GM18520 (cell line): Measurements from ENCODE around the gene RER1.
"Not testable (repeated sequence)": the region's sequence is repeated elsewhere in the genome, so short reads cannot be mapped to it uniquely, and the experiment has no call there.

Source experiments
- ATAC-seq: cut with Tn5 transposase; IDR thresholded peaks from one replicate; pipeline ENCODE4 v1.9.1; 2021; ENCODE audit not compliant: unreplicated experiment

The RER1 gene

DNA sequence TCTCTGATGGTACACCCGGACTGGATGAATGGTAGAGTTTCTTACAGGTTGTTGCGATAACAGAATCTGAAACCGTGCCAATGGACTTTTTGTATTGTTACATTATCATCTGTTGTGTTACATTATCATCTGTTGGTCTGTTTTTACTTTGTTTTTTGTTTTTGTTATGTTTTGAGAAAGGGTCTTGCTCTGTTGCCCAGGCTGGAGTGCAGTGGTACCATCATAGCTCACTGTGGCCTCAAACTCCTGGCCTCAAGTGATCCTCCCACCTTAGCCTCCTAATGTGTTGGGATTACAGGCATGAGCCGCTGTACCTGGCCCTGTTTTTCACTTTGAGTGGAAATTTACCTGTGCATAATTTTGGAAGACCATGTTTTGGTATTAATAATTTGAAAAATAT, 30.9 kb downstream of the RER1 start:
- ATAC-seq, result no peak

DNA sequence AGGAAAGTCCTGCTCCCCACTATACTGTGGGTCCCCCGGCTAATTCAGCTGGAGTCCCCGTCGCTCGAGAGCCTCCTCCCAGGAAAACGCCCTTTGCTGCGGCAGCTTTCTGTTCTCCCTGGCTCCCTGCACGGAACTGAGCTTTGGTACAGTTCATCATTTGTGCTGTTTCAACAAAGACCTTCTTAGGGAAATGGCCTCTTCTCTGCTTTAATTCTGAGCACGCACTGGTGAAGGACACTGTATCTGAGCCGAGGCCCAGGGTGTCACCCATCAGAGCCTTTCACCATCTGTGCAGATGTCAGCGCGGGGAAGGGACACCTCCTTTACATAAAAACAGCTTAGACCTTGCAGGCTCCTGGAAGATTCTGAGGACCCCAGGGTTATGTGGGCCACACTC, 34.3 kb downstream of the RER1 start:
- ATAC-seq, result no peak

DNA sequence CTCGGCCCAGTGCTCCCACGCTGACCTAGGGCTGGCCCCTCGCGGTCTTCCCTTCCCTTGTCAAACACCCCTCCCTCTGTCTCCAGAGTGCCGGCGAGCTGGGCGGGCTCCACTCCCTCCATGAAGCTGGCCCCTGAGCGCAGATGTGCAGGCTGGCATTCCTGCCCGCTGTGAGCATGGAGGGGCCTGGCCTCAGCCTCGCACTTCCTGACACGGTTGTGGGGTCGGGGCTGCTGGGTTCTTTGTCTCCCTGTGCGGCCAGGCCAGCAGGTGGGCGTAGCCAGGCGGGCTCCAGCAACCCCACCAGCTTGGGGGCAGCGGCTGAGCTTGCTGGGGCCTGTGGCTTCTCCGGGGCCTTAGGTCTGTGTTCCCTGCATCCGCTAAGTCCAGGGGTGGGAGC, 34.9 kb downstream of the RER1 start:
- no peak for ATAC-seq

DNA sequence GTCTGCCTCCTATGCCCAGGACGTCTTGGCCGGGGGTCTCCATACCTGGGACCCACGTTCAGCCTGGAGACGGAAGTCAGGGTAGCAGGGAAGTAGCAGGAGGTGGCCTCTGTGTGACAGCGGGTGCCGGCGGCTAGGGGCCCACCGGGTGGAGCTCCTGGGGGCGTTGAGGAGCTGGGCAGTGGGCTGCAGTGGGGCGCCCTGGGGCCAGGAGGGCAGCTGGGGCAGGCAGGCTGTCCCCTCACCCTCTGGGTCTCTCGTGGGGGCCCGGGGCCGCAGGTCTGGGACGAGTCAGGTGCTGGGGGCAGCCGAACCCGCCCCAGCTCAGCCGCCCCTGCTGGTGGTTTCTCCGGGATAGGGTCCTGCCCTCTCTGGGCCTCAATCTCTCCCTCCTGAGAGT, 35.4 kb downstream of the RER1 start:
- ATAC-seq, result no peak

- no peak for ATAC-seq
These were observed 36.3 kb downstream of the RER1 start for GRCh38 chr1:2427976-2428375.

GRCh38 chr1:2428490-2428889, 36.8 kb downstream of the RER1 start:
- no peak for ATAC-seq

GRCh38 chr1:2429780-2430591, 38.3 kb downstream of the RER1 start:
- ATAC-seq, result no peak

DNA sequence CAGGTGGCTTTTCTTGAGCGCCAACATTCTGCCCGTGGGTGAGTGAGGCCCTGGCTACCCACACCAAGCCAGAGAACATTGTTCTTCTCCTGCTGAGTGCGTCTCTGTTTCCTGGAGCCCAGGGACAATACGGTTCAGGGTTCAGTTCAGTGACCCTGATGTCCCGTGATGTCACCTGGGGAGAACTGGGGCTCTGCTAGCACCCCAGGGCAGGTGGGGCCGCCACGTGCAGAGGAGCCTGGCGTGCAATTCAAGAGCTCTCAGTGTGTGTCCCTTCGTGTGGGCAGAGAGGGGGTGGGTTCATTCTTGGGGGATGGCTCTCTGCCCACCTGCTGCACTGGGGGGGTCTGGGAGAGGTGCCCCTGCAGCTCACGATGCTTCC, 38.9 kb downstream of the RER1 start:
- no peak for ATAC-seq

DNA sequence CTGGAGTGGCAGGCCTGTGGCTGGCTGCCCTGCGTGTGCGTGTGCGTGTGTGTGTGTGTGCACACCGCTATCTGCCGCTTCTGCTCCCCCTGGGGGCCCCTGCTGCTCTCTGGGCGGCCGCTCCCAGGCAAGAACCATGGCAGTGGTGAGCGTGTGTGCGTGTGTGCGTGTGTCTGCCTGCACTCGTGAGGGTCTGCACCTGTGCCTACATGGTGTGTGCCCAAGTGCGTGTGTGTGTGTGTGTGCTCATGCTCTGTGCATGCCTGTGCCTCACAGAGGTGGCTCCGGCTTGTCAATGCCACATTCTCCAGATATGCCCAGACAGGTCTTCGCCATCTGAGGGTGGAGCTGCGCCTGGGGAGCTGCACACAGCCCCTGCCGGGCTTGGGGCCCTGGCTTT, 39.5 kb downstream of the RER1 start:
- ATAC-seq, result no peak

DNA sequence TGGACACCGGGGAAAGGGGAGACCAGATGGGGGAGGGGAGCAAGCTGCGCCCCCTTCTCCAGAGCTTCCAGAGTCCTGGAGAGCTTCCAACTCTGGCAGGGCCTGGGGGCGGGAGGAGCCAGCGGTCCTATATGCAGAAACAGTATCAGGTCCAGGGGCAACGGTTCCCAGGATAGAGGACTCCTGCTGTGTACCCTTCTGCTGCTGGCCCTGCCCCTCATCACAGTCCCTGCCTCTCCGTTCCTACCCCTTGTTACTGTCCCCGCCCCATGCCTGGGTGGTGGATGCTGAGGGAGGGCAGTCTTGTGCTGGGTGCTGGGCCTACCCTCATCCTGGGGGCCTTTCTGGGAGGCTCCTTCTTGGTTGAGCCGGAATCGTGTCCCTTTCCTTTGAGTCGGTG, 39.9 kb downstream of the RER1 start:
- no peak for ATAC-seq

GRCh38 chr1:2432441-2432844, 40.8 kb downstream of the RER1 start:
- ATAC-seq, result no peak

GRCh38 chr1:2433196-2433595, 41.6 kb downstream of the RER1 start:
- ATAC-seq, result no peak

DNA sequence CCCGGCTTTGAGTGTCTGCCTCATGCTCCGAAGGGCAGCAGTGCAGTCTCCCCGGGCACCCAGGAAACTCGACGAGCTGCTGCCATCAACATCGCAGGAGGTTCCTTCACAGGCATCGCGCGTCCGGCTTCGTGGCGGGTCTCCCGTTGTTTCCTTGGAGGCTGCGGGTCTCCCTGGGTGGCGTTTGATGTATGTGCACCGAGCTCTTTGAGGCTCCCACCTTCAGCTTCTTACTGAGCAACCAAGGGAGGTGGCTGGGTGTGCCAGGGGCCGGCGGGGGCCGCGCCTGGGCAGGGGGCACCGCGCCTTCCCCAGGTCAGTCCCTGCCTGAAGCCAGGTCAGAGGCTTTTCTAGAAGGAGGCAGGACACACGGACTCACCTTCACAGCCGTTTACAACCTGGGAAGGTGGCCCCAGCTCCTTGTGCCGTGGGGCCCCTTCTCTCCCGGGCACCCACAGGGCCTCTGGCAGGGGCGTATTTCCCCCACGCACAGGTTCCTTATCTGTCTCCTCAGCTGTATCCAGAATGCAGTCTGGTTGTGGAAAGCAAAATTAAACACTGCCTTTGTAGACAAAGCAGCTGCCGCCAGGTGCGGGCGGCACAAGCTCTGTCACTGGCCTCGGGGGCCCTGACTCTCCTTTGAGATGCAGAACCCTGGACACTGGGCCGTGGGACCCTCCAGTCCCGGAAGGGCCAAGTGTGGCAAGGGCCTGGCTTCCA, 42.5 kb downstream of the RER1 start:
- no peak for ATAC-seq

DNA sequence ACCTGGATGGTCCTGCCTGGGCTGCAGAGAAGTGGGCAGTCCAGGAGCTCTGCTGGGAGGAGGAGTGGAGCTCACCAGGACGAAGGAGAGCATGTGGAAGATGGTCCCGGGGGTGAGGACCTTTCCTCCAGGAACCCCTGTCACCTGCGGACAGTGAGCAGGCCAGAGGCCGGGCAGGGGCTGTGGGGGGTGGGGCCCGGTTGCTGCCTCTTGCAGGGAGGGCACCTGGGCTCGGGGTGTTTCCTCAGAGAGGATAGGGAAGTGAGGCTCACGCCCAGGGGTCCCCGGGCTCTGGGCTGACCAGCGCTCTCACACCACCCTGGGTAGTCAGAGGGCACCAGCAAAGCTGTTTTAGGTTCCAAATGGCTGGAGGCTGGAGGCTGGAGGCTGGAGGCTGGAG, 43.5 kb downstream of the RER1 start:
- ATAC-seq, result no peak

- ATAC-seq, result no peak
These were observed 44.2 kb downstream of the RER1 start for GRCh38 chr1:2435746-2436355.

GRCh38 chr1:2436876-2437275, 45.2 kb downstream of the RER1 start:
- no peak for ATAC-seq

GRCh38 chr1:2437617-2438016, 46.0 kb downstream of the RER1 start:
- no peak for ATAC-seq

- ATAC-seq, result no peak
These were observed 46.4 kb downstream of the RER1 start for GRCh38 chr1:2438038-2438437.

DNA sequence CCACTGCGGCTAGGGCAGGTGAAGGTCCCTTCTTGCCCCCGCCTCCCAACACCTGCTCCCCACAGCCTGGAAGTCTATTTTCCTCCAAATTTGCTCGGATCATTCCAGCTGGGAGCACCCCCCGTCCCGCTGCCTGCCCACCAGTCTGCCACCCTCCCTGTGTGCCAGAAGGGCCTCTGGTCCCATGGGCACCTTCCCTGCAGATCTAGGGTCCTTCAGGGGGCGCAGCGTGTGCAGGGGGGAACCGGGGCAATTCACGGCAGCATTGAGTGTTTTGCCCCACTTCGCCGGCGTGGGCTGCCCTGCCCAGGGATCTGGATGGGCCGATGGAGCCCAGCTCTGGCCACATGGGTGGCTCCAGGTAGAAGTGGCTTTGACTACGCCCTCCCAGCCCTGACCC, 47.0 kb downstream of the RER1 start:
- no peak for ATAC-seq

GRCh38 chr1:2439369-2439768, 47.7 kb downstream of the RER1 start:
- ATAC-seq, result no peak

GRCh38 chr1:2440346-2440745, 48.7 kb downstream of the RER1 start:
- ATAC-seq, result not testable (repeated sequence)

DNA sequence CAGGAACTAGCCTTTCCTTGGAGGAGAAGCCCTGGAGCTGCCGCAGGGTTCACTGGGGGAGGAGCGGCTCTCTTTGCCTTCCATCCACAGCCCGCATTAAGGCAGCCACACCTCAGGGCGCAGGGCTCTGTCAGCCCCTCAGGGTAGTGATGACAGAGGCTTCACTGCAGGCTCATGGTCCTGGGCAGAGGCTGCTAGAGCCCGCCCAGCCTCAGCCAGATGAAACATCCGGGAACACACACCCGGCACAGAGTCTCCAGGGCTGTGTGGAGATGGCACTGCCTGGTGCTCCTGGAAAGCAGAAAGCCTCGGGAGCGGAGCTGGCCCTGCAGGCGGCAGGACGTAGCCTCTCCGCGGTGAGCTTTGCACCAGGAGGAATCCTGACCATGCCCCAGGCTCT, 50.1 kb downstream of the RER1 start:
- ATAC-seq, result no peak
